GM18907 (cell line): ENCODE measurements around the gene NCKAP1.
A peak's percentile ranks its signal among the peaks of the same experiment; 100 is the strongest.
"Not testable (repeated sequence)": the region's sequence is repeated elsewhere in the genome, so short reads cannot be mapped to it uniquely, and the experiment has no call there.

ENCODE experiments used
- ATAC-seq: cut with Tn5 transposase; IDR thresholded peaks from one replicate; pipeline ENCODE4 v1.9.1; 2021; ENCODE audit warnings: mild to moderate bottlenecking, moderate library complexity; ENCODE audit not compliant: unreplicated experiment

NCKAP1 gene

DNA sequence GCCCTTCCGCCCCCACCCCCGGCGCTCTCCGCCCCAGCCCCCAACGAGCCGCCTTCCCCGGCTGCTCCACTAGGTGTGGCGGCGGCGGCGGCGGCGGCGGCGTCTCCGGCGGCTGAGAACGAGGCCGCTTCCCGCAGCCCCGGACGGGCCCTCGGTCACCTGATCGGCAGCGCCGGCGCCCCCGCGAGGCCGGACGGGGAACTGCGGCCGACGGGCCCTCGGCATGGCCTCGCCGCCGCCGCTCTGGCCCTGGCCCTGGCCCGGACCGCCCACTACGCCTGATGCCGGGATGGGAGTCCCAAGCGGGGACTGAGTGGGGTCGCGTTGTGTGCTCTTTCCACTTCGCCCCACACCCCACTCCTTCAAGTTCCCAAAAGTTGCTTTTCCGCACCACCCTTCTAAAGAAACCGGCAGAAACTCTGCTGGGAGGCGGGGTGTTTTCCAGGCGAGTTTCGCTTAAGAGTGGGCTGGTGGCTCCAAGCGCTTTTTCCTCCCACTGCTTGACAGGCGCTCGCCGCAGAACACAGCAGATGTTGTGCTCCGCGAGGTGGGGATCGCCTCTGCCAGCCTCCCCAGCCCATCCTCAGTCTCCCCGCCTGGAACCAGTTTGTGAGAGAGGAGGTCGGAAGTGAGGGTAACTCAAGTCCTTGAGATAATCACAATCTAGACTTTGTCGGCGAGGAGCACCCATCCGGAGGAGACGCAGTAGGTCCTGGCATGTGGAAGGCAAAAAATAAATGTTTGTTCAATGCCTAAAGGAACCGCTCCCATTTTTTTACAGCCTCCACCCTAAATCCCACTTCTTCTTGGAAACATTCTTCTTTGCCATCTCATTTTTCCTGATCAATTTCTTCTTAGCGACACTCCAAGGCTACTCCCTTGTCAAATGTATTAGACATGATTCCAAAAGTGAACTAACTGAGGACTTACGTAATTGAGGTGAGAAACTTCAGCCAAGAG lies at the start of gene NCKAP1:
Gene NCKAP1, minus strand, starts transcription at position 117 of the 960 bp plus-strand sequence. CDS start 358 bp downstream, outside the sequence.
- ATAC-seq = peak; percentile 84

- ATAC-seq = no peak
Observed at GRCh38 chr2:183081911-183082310, 43.7 kb upstream of the NCKAP1 start.

DNA sequence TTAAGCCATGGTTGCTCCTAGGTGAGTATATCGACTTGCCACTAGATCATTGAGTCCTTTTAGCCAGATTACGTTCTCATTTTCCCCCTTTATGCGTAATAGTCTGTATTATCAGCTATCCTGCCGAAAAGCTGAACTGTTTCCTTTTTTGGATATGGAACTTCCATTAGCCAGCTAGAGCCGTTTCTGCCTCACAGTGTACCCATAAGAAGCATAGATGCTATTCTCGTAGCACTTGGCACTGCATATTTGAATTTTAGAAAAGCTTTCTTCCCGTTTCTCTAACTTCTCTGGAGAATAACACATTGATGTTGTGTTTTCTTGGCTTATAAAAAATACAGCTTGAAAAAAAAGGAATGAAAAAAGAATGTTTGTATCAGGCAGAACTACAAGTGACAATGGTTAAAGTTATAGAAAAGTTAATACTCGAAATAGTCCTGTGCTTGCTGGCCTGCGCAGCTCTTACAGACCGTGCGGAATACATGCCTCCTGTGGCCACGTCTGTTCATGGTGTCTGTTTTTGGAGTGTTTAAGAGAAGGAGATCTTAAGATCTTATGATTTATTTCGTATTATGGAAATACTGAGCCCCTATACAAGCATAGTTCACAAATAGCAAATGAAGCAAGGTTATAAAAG lies 41.0 kb upstream of the NCKAP1 start:
- ATAC-seq = peak; percentile 12

GRCh38 chr2:183078464-183079138 lies 40.3 kb upstream of the NCKAP1 start, which contains the start of gene DUSP19:
DUSP19 (plus strand) TSS chr2:183078747; CDS start chr2:183078934, 187 bp downstream.
- ATAC-seq = peak; percentile 97

DNA sequence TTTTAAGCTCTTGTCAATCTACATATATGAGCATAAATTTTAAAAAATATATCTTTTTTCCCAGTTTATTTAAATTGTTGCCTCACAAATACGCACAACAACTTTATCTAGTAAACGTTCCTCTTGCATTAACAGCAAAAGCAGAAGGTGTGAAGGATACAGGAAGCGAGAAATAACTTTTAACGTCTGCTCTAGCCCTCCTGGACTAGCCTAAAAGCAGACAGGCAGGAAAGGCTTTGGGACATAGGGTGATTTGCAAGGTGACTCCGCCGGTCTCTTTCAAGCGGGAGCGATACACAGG lies 39.9 kb upstream of the NCKAP1 start:
- no peak for ATAC-seq

GRCh38 chr2:183072177-183072576 lies 33.9 kb upstream of the NCKAP1 start:
- no peak for ATAC-seq

- no peak for ATAC-seq
Observed at GRCh38 chr2:183070942-183071844, 32.9 kb upstream of the NCKAP1 start.

GRCh38 chr2:183069174-183069573 lies 30.9 kb upstream of the NCKAP1 start:
- ATAC-seq = no peak

GRCh38 chr2:183068561-183068960 lies 30.3 kb upstream of the NCKAP1 start:
- ATAC-seq = no peak

DNA sequence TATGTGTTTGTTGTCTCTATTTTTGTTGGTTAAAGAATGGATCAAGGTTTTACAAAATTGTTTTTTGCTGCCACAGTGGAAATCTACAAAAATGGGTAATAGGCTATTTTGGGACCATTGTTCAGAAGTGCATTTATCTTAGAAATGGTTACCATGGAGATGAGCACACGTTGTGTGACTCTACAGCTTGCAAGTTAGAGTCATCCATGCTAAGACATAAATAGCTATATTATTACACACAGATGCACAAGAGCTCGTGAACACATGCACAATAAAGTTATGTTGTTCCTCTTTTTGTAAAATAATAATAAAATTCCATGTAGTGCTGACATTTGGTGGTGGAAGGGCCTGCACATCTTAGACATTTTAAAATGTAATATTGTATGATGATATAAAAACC lies 24.8 kb upstream of the NCKAP1 start:
- peak; percentile 49 for ATAC-seq

DNA sequence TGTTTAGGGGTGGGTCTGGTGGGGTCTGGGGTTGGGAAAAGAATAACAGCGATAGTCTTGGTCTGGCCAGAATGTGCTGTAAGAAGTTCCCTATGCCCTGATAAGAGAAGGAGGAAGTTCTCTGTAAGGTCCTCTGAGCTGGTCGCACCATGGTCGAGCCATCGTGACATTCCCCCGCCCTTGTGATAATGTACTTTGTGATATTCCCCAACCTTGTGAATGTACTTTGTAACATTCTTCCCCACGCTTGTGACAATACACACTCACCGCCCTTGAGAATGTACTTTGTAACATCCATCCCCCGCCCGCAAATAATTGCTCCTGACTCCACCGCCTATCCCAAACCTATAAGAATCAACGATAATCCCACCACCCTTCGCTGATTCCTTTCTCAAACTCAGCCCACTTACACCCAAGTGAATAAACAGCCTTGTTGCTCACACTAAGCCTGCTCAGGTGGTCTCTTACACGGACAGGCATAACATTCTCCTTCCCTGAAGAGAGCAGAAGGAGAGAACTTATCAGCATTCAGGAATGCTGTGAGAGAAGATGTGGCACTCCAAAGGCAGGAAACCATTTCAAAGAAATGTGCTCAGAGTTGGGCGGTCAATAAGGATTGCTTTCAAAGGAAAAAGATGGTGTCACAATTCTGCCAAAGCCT lies 22.4 kb upstream of the NCKAP1 start:
- no peak for ATAC-seq

GRCh38 chr2:183059561-183059960 lies 21.3 kb upstream of the NCKAP1 start:
- no peak for ATAC-seq

GRCh38 chr2:183057333-183057985 lies 19.2 kb upstream of the NCKAP1 start:
- peak; percentile 58 for ATAC-seq

- ATAC-seq = no peak
Observed at GRCh38 chr2:183049420-183049819, 11.2 kb upstream of the NCKAP1 start.

- not testable (repeated sequence) for ATAC-seq
Observed at GRCh38 chr2:183047486-183048125, 9.3 kb upstream of the NCKAP1 start.

DNA sequence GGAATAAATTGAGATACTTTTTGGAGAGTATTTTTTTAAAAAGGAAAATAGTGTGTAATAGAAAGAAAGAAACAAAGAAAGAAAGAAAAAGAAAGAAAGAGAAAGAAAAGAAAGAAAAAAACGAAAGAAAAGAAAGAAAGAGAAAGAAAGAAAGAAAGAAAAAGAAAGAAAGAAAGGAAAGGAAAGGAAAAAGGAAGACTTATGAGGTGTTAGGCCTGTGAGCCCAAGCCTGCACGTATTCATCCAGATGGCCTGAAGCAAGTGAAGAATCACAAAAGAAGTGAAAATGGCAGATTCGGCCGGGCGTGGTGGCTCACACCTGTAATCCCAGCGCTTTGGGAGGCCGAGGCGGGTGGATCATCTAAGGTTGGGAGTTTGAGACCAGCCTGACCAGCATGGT lies 5.3 kb upstream of the NCKAP1 start:
- ATAC-seq = not testable (repeated sequence)

- ATAC-seq = no peak
Observed at GRCh38 chr2:183040604-183041003, 2.3 kb upstream of the NCKAP1 start.

DNA sequence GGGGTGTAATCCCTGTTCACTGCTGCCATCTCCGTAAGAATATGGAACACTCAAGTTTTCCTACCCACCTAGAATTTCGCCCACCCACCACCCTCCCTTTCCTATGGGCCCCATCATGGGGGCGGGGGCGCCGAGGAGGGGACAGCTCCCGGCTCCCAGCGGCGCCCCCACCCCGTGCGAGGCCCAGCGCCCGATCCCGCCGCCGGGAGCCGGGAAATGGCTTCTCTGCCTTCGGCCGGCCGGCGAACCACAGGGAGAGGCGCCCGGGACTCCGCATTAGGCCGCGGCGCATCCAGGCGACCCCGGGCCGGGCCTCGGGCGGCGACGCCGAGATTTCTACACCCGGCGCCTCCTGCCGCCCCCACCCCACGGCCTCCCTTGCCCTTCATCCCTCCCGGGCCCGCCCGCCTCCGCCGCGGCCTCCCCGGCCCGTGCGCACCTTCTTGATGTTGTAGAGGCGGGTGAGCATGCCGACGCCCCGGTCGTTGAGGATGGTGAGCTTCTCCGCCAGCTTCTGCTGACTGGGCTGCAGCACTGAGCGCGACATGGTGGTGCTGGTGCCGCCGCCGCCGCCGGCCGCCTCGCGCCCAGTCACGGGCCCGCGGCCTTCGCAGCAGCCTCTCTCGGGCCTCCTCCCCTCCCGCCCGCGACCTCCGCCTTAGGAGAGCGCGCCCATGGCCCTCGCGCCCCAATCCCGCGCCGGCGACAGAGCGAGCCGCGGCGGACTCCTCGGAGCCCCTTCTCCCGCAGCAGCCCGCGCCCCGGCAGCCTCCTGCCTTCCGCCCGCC lies 510 bp downstream of the NCKAP1 start:
- ATAC-seq = peak; percentile 53
